PFSK-1 (cell line): ENCODE measurements around the gene GPX2.

Experiments used
- FOXP2 ChIP-seq: optimal IDR thresholded peaks from 2 replicates; pipeline ENCODE3; 2011; ENCODE audit warnings: borderline replicate concordance, control low read depth, inconsistent platforms; ENCODE audit not compliant: insufficient read depth; ENCODE audit errors: extremely low read length, extremely low read depth
- POLR2AphosphoS5 ChIP-seq: IDR thresholded peaks from 2 replicates; pipeline ENCODE4 v1.6.1; 2012; ENCODE audit warnings: low read depth, mild to moderate bottlenecking, control low read depth, low read length, moderate library complexity
- REST ChIP-seq, 2 experiments: IDR thresholded peaks; 2 replicates each; pipeline versions ENCODE4 v1.6.1 to v1.8.0; 2011 to 2012; ENCODE audit warnings: low read depth in 2 of 2, low read length in 2 of 2, control low read depth in 1 of 2, inconsistent platforms in 1 of 2, mild to moderate bottlenecking in 1 of 2, moderate library complexity in 1 of 2; ENCODE audit not compliant: insufficient read depth in 1 of 2
- SIN3A ChIP-seq: IDR thresholded peaks from 2 replicates; pipeline ENCODE4 v1.6.1; 2012; ENCODE audit warnings: mild to moderate bottlenecking, low read length, moderate library complexity, borderline replicate concordance; ENCODE audit not compliant: insufficient read depth
- TAF1 ChIP-seq: IDR thresholded peaks from 2 replicates; pipeline ENCODE4 v1.6.1; 2012; ENCODE audit warnings: low read length, control low read depth, borderline replicate concordance; ENCODE audit not compliant: insufficient read depth

GRCh38 chr14:64944041-64944440 is 1.5 kb upstream of the GPX2 start:
- no peak for TF ChIP-seq SIN3A
- no peak for TF ChIP-seq TAF1
- no peak for TF ChIP-seq POLR2AphosphoS5
- no peak for TF ChIP-seq REST (IDR thresholded peaks at IDR 0.05; ENCODE audit: insufficient read depth in 1 of 2, low read depth in 2 of 2, low read length in 2 of 2)
- no peak for TF ChIP-seq FOXP2
